A172 (cell line): ENCODE results near the gene NEXN. TPM values are rescaled to one million over a fixed set of nuclear protein-coding genes. Genes with fewer than 3 reads are reported as not detected.
"Not testable (repeated sequence)": the region's sequence is repeated elsewhere in the genome, so short reads cannot be mapped to it uniquely, and the experiment has no call there.

ENCODE experiments used
- DNase-seq: peaks from one replicate; pipeline ENCODE4 v3.0.0-alpha.2; 2015; ENCODE audit warnings: low spot score
- total RNA-seq: library from RNA; depleted of rRNA; stranded (reverse); fragments of >200 nt; shearing (Covaris generic); gene quantifications from 2 replicates; pipeline ENCODE4 v1.2.3, GENCODE V29; 2014

The NEXN gene
- total RNA-seq, 1 experiment from 2014 or later: 5.6 TPM

DNA sequence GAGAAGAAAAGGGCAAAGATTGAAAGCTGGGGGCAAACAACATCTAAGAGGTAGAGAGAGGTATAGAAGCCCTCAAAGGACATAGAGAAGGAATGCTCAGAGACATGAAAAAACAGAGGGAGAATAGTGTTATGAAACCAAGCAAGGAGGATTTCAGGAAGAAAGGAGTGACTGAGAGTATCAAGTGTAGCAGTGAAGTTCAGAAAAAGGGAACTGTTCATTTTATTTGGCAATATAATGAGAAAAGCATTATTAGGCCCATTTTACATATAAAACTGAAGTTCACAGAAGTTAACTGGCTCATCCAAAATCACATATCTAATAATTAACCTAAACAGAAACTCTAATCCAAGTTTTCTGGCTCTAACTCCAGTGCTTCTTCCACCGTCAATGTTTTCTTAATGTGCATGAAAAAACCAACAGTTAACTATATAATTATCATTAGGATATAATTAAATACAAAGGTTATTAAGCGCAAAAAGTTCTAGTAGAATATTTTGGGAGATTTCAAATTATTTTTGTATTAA, 17.7 kb downstream of the NEXN start:
- no peak for DNase-seq

DNA sequence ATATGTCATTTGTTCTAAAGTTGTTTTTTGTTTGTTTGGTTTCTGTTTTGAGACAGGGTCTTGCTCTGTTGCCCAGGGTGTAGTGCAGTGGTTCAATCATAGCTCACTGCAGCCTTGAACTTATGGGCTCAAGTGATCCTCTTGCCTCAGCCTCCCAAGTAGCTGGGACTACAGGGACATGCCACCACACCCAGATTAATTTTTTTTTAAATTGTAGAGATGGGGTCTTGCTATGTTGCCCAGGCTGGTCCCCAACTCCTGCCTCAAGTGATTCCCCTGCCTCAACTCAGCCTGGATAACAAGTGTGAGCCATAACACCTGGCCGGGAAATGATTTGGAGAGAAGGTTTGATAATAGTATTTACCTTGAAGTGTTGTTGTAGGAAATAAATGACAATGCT, 18.2 kb downstream of the NEXN start:
- no peak for DNase-seq

DNA sequence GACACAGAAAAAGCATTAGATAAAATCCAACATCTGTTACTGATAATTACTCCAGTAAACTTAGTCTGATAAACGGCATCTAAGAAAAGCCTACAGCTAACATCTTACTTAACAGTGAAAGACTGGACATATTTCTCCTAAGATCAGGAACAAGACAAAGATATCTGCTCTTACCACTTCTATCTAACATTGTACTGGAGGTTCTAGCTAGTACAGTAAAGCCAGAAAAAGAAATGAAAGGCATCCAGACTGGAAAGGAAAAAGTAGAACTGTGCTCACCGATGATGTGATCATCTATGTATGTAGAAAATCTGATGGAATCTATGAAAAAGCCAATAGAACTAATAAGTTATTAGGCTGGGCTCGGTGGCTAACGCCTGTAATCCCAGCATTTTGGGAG, 21.7 kb downstream of the NEXN start:
- no peak for DNase-seq

DNA sequence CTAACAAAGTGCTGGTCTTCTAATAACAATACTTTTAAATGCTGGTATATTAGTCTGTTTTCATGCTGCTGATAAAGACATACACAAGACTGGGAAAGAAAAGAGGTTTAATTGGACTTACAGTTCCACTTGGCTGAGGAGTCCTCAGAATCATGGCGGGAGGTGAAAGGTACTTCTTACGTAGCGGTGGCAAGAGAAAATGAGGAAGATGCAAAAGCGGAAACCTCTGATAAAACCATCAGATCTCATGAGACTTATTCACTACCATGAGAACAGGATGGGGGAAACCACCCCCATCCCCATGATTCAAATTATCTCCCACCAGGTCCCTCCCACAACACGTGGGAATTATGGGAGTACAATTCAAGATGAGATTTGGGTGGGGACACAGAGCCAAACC, 30.5 kb downstream of the NEXN start:
- DNase-seq: not testable (repeated sequence)

DNA sequence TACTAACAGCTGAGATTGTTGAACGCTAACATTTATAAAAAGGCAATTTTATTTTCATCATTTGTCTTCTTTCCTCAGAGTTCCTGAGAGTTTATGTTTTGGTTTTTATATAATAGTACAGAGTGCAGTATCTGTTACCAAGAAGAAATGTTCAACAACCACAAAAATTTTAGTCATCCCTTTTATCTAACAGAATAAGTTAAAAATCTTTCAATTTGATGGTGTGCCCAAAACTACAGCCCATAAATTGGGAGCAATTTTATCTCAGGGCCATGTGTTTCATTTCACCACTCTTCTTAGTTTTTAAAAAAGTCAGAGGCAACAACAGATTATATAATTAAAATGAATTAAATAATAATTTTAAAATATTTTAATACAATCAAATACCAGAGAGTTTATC, 37.1 kb downstream of the NEXN start:
- DNase-seq: no peak

DNA sequence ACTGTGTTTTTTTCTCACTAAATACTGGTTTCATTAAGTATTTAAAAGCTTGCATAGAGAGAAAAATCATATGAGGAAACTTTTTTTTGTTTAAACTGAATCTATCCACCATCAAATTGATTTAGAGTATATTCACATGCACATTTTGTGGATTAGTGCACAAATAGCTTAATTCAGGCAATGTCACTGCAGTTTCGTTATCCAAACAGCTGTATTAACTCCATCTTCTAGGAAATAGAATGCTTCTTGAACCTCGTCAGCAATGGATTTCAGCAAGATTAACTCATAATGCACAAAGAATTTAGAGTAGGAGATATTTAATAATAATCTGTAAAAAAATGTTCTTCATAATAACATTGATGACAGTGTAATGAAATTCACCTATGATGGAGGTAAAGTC, 37.5 kb downstream of the NEXN start:
- no peak for DNase-seq

DNA sequence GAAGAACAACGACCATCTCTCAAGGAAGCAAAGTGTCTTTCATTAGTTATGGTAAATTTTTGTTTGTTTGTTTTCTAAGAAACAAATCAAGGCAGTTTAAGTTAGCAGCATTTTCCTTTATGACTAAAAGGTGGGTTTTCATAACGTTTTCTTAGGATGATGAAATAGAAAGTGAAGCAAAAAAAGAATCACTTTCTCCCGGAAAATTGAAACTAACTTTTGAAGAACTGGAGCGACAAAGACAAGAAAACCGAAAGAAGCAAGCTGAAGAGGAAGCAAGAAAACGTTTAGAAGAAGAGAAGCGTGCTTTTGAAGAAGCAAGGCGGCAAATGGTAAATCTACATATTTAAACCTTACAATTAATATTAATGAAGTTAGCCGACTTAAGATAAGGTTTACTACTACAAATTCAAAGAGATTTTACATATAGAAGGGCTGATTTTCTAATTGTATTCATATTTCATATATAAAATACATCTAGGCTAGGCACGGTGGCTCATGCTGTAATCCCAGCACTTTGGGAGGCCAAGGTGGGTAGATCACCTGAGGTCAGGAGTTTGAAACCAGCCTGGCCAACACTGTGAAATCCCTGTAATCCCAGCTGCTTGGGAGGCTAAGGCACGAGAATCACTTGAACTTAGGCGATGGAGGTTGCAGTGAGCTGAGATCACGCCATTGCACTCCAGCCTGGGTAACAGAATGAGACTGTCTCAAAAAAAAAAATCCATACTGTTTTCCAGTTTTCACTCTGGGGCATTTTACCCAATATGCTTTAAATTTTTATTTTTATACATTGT, 38.3 kb downstream of the NEXN start:
- DNase-seq: no peak

DNA sequence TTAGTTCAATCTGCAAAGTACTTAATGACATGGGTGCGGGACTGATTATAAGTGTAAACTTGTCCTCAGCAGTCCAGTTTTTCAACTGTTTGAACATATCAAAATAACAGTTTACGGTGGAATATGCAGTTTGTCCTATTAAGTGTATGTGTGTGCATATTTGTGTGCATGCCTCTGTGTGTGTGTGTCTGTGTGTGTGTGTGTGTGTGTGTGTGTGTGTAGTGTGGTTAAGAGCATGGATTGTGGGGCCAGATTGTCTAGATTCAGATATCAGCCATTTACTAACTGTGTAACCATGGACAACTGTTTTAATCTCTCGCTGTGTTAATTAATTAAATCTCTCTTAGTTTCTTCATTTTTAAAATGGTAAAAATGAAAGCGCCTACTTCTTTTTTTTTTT, 39.0 kb downstream of the NEXN start:
- DNase-seq: no peak

DNA sequence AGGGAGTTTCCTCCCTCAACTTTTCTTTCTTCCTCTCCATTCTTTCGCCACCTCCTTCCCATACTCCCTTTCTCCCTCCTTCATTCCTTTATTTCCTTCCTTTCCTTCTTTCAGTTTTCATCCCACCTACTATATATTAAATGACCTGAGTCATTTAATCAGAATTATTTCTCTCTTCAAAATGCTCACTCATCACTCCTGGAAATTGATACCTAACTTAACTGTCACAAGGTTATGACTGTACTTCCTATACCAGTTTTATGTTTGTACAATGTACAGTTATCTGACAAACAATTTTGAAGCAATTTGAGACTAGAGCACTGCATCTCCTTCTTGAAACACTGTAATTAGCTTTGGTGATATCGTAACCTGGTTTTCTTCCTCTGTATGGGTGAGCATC, 41.4 kb downstream of the NEXN start:
- DNase-seq: no peak

DNA sequence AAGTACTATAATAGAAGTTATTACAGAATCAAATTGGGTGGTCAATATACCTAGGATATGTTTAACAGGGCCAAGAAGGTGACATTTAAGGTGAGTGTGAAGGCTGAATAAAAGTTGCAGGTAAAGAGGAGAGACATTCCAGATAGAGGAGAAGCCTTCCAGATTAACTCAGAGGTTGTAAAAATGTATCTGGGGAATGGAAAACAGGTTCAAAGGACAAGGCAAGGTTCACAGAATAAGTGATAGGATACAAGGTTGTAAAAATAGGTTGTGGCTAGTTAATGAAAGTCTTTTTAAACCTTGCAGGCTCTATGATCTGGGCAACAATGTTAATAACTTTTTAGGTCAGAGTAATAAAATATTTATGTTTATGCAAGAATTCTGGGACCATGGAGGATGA, 50.2 kb downstream of the NEXN start:
- DNase-seq: no peak

DNA sequence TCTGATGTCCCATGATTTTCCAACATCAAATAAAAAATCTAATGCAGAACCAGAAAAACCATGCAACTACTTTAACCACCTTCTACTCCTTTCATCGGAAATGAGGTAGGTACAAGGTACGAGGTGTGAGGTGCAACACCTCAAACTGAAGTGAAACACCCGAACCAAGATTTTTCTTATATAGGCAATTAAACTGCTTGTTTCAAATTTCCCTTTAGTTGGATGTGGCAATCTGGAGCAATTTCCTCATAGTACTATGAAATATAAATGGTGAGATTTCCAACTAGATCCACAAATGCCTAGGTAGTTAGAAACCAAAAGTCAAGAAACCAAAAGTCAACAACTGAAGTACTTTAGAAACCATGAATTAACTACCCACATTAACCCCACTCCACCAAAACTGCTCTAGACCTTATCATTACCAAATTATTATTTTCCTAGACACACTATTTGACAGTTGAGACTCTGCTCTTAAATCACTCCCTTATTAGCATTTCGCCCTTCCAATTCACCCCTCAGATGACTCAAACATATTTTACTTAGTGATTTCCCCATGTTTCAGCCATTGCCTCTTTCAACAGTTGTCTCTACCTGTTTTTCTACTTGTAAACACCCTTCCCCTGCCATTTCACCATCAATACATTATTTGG, 52.6 kb downstream of the NEXN start:
- no peak for DNase-seq

DNA sequence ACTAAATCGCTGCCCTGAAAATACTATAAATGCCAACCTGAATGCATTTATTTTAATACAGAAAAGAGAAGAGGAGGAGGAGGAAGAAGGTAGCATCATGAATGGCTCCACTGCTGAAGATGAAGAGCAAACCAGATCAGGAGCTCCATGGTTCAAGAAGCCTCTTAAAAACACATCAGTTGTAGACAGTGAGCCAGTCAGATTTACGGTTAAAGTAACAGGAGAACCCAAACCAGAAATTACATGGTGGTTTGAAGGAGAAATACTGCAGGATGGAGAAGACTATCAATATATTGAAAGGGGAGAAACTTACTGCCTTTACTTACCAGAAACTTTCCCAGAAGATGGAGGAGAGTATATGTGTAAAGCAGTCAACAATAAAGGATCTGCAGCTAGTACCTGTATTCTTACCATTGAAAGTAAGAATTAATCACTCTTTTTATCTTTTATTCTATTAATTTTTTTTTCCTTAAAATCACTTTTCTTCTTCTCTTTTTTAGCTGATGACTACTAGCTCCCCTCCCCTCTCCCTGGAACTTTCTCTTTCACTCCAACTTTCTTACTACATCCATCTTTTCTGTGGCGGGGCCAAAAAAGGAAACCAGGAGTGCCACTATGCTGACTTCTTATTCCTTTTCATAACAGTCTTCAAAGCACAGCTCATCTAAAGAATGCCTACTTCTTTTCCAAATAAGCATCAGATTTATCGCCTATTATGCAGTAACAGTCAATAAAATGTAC, 54.1 kb downstream of the NEXN start:
- no peak for DNase-seq

DNA sequence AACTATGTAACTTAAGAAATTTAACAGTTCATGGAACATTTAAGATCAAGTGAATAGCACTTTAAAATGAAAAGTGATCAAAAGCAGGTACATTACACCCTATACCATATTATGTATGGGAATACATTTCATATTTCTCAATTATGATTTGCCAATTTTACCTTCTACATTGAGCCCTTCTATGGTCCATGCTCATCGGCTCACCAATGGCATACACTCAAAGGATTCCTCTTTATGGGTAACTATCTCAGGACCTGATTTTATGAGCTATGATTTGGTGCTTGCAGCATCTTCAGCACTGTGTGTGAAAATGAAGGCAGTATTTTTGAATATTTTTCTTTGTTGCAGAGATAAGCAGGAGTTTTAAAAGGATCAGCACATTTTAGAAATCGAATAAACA, 56.9 kb downstream of the NEXN start:
- no peak for DNase-seq

DNA sequence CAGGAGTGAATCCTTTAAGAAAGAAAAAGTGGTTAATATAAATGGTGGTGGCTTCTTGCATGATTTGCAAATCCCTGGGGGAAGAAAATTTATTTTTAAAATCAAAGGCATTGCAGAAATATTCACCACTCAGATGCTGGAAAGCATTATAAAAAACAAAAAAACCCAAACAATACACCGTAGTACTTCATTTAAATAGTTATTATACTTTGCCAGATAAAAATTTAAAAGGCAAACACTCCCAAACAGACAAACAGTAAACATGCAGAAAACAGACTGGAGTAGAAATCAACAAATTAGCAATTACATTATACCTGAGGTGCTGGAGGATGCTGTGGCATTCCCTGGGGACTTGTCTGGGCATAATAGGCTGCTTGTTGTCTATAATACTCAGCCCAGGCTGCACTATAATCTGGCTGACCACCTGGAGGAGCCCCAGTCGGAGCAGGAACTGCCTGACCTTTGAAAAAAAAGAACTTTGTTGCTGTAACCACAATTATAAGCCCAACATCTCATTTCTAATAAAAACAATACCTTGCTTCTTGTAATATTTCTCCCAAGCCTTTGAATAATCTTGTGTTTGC, 60.5 kb downstream of the NEXN start:
- peak; percentile 8 for DNase-seq

DNA sequence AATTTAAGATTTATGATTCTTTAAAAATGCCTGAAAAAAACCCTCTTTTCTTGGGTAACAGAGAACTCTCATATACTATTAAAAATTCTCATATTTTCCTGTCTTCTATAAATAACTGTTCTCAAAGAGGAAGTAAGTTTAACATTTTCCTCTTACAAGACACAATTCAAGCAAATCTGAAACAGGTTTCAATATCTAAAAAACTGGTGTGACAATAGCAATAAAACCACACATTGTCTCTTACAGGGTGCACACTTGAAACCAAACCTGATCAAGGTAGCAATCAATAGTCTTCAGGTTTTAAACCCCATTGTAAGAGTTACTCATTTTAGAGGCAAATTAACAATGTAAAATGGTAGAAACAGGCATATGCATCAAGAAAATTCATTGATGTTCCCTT, 62.4 kb downstream of the NEXN start:
- DNase-seq: no peak

DNA sequence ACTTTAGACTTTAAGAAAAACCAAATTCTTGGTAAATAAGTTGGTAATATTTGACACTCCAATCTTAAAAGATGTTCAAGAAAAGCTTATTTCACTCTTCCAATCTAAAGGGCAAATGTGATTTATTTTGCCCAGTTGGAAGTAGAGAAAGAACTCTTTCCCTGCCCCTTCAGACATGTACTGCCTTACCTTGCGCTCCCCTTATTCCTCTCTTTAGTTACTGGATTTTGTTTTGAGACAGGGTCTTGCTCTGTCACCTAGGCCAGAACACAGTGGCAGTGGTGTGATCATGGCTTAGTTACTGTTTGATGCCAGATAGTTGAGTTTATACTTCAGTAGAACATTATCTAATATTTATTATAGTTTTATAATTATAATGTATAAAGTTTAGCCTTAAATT, 62.9 kb downstream of the NEXN start:
- no peak for DNase-seq

DNA sequence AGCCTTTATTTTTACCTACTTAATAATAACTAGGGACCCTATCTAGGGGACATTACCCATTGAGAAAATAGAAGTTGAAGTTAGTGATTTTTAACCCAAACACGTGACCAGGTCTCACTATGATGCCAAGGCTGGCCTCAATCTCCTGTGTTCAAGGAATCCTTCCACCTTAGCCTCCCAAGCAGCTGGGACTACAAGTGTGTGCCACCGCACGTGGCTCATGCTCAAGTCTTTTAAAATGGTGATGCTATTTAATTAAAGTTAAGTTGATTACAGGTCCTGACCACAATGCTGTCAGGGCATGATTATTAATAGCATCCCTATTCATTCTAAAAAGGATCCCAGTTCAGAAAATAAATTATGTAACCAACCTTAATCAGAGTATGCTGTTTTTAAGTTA, 65.5 kb downstream of the NEXN start:
- no peak for DNase-seq

DNA sequence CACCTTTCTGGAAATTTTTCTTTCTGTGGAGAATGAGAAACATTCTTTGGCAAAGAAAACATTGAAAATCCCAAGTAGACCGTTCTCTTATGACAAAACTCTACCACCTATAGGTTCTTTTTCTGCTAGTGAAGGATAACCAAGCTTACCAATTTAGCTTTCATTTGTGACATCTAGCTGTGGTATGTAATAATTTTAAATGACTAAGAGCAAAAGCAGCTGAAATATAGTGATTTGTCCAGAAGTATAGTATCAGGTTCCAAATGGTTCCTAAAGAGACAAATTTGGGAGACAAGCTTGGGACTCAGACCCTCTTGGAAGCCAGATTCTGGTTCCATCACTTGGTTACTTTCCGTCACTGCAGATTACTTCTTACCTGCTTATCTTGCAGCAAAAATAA, 66.1 kb downstream of the NEXN start:
- DNase-seq: no peak

DNA sequence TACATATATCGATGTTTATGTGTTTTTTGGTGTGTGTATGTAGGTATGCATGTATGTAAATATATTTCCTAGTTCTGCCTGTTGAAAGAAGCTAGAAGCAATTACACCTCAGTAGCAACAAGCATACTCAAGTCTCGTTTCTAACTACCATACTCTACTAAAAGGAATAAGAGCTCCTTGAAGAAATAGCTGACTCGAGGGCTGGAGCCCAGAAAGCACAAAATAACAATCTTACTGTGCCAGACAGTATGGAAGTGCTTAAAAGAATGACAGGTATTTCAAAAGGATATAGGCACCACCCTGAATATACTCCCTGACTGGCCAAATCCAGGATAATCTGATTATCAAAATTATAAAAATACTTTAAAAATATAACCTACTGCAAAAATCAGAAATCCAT, 67.3 kb downstream of the NEXN start:
- DNase-seq: no peak

DNA sequence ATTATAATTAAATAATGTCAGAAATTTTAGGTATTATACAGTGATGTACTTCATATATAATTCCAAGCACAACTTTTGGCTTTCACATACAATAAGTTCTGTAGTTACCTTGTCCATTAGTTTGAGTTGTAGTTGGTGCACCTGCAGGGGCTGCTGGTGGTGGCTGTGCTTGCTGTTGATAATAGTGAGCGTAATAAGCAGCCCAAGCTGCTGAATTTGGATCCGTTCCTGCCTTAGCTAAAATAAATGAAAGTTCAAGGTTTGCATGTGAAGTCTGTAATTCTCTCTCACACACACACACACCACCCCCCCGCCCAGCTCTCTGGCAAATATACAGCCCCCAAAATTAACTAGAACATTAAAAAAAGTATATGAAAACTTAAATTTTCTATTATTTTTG, 68.0 kb downstream of the NEXN start:
- DNase-seq: no peak

DNA sequence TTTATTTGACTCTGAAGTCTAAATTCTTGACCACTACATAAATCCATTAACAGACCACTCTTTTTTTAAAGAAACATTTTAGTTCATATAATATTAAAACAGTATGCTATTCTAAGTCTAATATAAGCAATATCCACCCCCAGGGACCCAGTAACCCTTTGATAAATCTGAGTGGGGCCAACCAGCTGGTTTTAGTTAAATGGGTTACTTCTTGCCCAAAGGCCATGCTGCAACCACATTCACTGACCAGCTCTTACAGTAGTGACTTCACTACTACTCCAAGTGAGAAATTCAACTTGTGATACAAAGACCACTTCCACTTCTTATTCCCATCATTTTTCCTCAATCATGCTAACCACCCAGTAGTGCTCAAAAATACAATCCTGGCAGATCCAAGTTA, 70.0 kb downstream of the NEXN start:
- DNase-seq: no peak

DNA sequence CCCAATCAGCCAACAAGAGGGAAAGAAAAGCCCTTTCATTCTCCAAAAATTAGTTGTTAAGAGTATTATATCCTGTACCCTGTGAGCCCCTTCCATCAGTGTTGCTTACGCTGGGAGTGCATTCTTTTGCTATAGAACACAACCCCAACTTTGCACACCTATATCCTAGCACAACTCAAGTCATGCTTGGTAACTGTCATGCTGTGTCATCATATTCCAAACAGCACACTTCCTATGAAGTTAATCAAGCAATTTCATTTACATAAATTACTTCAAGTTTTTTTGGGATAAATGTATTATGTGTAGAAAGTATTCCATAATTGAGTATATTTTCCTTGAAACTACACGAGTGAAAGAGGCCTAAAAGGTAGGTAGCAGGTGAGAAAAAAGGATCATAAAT, 70.4 kb downstream of the NEXN start:
- no peak for DNase-seq
